HG03066 (cell line): ENCODE data around the gene SPART.
A peak's percentile ranks its signal among the peaks of the same experiment; 100 is the strongest.

Experiments
- ATAC-seq: cut with Tn5 transposase; IDR thresholded peaks from one replicate; pipeline ENCODE4 v1.9.1; 2021; ENCODE audit warnings: low read depth; ENCODE audit not compliant: unreplicated experiment

Gene SPART

GRCh38 chr13:36346222-36347083 lies at the start of gene SPART:
Gene SPART (minus strand): TSS chr13:36346394. CDS start chr13:36335830, 10,564 bp downstream.
- peak; percentile 87 for ATAC-seq

DNA sequence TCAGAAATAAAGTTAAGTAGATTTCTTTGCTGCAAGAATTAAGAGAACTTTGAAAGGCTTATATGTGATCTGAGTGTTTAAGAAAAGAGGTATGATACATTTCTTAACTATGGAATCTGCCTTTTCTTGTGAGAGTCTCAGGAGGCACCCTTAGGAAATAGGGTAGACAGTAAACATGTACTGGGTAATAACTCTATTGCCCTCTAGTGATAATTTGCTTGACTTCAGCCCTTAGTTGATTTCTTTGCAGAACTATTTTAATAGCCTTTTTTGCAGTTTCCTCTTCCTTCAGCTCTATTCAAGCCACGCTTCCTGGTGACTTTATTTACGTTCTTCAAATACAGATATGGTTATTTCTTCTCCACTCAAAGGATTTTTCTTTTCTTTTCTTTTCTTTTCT lies 49.1 kb upstream of the SPART start:
- ATAC-seq, result no peak

DNA sequence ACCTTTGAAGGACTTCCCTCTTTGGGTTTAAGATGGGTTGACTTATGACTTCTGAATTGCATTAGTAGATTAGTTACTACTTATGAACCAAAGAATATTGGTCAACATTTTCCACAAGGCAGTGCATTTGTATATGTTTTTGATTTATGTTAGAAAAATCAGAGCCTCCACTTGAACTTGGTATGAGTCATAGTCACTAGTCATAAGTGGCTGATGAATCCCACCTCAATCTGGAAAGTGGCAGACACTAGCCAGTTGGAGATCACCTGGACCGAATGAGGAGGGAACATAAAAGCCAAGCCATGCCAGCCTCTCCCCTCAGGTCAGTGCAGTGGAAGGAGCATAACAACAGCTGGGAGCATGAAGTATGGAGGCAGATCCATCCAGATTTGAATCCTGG lies 39.3 kb upstream of the SPART start:
- ATAC-seq, result no peak

DNA sequence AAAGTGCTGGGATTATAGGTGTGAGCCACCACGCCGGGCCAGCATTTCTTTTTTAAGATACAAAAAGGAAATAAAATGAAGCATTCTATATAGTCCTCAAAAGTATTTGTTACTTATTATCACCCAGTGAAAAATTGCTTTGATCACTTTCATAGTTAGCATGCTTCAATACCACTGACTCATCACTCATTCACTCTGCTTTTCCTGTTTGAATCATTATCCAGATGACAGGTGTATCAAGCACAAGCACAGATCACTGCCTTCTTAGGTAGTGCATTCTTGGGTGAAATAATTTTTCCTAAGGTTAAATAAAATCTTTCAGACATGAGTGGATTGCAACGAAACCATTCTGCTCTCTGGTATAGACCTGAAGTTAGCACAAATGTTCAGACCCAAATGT lies 35.8 kb upstream of the SPART start:
- no peak for ATAC-seq

DNA sequence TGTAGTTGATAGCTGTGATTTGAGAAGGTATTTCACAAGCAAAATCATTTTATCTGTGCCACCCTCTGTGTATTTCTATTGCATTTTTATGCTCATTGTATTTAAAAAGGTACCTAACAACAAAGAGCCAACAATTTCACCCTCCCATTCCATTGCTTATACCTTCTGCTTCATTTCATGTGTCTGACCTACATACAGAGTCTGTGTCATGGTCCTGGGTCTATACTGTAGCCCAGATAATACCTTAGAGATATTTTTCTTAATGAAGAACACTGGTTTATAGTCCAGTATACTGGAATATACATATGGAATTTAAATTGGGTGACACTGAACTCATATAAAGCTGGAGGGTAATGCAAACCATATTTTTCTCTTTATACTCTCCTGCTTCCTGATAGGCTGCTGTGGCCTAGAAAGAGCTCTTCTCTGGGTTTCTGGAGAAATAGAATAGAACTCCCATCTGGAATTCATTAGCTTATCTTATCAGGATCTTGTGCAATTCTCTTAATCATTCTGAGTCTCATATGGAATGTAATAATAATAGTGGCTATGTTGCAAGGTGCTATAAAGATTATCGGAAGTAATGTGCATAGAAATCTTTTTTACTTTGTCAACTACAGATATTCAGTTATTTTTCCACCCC lies 31.8 kb upstream of the SPART start:
- no peak for ATAC-seq

GRCh38 chr13:36374063-36374462 lies 27.9 kb upstream of the SPART start:
- ATAC-seq, result no peak

DNA sequence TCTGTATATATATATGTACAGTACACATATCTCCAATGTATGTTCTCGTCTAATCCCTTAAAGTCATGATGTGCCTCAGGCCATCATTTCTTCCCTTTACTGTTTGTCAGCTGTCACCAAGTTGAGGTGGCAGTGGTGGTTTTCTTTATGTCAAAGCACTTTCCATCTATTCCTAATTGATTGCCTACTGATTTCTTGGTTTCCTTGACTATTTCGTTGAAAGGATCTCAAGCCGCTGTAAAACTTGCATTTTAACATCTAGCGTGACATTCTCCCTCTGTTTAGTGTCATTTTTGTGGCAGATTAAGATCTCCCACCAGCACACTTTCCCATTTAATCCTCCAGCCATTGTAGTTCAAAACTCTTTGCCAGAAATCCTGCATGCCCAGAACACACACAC lies 25.0 kb upstream of the SPART start:
- ATAC-seq, result no peak

DNA sequence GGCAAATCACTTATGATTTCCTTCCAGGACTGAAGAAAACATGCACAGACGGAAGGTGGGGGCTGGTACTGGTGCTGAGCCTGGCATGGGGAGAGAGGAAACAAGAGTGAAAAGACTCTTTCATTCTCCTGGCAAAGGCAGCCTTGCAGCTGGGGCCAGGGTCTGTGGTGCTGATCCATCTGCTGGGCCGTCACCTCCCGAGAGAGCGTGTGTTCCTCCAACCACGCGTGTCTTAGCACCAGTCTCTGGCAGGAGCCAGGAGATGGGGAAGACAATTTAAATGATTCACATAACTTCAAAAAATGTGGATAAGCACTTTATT lies 23.9 kb upstream of the SPART start:
- no peak for ATAC-seq

- ATAC-seq, result no peak
These were observed 23.3 kb upstream of the SPART start for GRCh38 chr13:36369268-36370107.

GRCh38 chr13:36366031-36366430 lies 19.8 kb upstream of the SPART start:
- no peak for ATAC-seq

GRCh38 chr13:36363366-36363863 lies 17.2 kb upstream of the SPART start:
- ATAC-seq, result no peak

GRCh38 chr13:36362914-36363313 lies 16.7 kb upstream of the SPART start:
- ATAC-seq, result no peak

GRCh38 chr13:36362251-36362650 lies 16.1 kb upstream of the SPART start:
- ATAC-seq, result no peak

GRCh38 chr13:36360903-36361302 lies 14.7 kb upstream of the SPART start:
- no peak for ATAC-seq

DNA sequence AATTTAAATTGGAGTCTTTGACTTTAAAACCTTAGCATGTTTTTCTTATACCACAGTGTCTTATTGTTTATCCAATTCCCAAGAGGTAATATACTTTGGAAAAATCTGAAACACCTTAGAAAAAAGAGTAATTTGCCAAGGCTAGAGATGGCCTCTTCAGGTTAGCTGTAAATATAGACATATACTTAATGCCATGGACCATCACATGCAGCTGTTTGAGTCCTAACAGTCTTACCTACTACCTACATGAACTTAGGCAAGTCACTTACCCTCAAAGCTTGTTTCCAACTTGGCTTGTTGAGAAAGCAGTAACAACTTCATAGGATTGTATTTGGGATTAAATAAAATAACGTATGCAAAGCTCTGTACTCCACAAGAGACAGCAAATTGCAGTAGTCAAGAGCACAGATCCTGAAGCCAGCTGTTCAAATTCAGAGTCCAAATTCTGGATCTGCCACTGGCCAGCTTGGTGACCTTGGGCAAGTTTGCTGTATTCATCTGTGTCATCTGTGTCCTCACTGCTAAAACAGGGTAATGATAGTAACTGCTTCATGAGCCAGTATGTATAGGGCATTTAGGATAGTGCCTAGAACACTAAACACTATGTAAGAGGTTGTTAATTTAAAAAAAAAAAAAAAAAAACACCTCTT lies 13.2 kb upstream of the SPART start:
- no peak for ATAC-seq

- no peak for ATAC-seq
These were observed 12.1 kb upstream of the SPART start for GRCh38 chr13:36358175-36358718.

DNA sequence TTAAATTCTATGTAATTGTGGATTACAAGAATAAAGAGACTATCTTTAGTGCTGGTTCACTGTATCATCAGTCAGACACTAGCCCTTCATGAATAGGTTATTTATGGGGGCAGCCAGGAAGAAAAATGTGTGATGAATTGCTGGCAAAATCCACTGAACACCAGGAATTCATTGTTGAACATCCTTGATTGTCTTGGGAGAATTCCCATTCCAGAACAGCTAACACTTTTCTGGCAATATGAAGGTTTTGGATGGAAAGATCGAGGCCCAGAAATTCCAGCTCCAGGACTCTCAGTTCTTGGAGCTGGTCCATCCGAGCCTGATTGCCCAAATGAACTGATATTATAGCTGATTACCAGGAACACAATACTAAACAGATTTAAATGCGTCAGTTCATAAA lies 11.5 kb upstream of the SPART start:
- no peak for ATAC-seq

DNA sequence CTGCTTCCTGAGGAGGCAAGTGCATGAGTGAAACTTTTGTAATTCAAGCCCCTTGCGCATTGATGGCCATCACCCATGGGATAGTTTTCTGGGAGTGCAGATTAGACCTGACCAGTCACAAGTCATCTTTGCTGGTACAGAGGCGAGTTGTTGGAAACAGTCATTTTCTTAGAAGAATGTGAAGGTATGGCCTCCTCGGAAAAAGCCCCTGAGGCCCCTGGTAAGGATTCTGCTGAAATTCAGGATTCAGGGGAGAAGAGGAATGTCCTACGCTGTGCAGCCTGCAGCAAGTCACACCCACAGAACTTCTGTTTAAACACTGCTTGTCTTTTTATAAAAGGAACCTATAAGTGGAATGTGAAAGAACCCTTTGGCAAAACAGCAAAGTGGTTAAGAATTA lies 11.0 kb upstream of the SPART start:
- ATAC-seq, result no peak

DNA sequence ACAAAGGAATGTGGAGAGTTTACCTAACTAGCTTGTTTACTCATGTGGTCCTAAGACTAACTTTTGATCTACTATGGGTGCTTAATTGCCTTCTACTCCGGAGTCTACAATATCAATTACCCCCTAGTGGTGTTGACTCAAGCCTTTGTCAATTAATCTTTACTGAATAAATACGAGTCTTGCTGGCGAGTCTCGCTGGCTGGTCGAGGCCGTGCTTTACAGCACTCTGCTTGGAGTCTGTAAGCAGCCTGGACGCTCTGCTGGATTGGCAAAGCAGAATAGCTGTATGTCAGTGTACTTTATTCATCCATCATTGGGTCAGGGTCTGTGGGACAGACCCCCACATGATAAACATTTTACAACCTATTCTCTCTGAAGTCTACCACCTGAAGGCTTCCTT lies 9.9 kb upstream of the SPART start:
- no peak for ATAC-seq

DNA sequence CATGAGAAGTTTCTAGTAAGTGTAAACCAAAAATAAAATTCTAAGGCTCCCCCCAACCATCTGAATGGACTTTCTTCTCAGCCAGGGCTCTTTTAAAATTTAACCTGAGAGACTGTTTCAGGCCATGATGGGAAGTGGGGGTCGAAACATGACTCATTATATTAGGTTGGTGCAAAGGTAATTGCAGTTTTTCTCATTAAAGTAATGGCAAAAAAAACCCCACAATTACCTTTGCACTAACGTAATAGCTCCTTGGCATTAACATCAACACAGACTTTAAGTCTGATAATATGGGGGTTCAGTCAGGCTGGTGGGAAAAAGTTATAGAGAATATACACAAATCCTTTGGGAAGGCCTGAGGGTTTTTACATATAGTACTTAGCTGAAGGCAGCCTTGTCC lies 9.4 kb upstream of the SPART start:
- ATAC-seq, result no peak
